Gastroesophageal sphincter (tissue), 3 donors: ENCODE results near the gene TULP3.
A peak's percentile ranks its signal among the peaks of the same experiment; 100 is the strongest.

Experiments
- EP300 ChIP-seq: sonication (generic); formaldehyde crosslinking; IDR thresholded peaks from one replicate; pipeline ENCODE4 v1.6.1; 2017; ENCODE audit warnings: antibody characterized with exemption, mild to moderate bottlenecking
- POLR2A ChIP-seq, 2 donors: fragments of 450-650 bp; IDR thresholded peaks; one replicate each; pipeline ENCODE4 v1.6.1; 2017; ENCODE audit warnings: antibody characterized with exemption in 2 of 2, mild to moderate bottlenecking in 2 of 2, moderate library complexity in 1 of 2
- TF ChIP-seq, protein P1 (sequence below), 4 experiments: fragments of 200-600 bp in 2 of 4; fragments of 450-650 bp in 2 of 4; sonication (generic) in 1 of 4; IDR thresholded peaks; one replicate each; pipeline ENCODE4 v1.5.1; 2017 to 2019; ENCODE audit warnings: antibody characterized with exemption in 4 of 4, mild to moderate bottlenecking in 2 of 4, moderate library complexity in 2 of 4

DNA sequence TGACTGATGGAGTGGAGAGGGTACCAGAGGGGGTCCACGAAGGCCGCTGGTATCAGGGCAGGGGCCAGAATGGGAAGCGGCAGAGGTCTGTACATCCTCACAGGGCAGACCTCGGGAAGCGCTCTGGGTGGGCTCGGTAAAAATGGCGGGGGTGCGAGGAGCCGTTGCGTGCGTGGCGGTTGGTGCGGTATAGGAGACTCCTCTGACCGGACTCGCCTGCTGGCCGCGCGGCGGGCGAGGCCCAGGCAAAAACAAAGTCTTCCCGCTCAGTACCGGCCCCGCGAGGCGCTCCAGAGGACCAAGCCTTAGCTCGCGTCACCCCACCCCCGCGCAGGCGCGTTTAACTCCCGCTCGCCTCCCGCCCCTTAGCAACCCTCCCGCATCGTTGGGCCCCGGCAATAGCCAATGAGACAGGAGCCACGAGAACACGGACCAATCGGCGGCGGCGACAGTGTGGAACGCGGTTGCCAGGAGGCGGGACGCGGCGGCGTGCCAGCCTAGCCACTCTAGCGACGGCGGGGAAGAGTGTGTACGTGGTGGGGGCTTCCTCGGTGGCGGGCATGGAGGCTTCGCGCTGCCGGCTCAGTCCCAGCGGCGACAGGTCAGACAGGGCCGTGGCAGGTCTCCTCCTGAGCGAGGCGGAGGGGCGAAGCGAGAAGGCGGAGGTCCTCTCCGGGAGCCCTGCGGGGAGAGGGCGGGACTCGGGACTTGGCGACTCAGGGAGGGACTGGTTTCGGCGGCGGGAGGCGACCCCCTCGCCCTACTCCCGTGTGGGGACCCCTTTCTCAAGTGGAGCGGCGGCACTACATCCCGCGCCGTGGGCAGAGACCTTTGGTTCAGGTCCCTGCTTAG is at the start of gene TULP3:
- TF ChIP-seq, protein P1, sequence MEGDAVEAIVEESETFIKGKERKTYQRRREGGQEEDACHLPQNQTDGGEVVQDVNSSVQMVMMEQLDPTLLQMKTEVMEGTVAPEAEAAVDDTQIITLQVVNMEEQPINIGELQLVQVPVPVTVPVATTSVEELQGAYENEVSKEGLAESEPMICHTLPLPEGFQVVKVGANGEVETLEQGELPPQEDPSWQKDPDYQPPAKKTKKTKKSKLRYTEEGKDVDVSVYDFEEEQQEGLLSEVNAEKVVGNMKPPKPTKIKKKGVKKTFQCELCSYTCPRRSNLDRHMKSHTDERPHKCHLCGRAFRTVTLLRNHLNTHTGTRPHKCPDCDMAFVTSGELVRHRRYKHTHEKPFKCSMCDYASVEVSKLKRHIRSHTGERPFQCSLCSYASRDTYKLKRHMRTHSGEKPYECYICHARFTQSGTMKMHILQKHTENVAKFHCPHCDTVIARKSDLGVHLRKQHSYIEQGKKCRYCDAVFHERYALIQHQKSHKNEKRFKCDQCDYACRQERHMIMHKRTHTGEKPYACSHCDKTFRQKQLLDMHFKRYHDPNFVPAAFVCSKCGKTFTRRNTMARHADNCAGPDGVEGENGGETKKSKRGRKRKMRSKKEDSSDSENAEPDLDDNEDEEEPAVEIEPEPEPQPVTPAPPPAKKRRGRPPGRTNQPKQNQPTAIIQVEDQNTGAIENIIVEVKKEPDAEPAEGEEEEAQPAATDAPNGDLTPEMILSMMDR (IDR thresholded peaks at IDR 0.05), result peak in 2 of 4 experiments; percentile 17 to 30
- TF ChIP-seq POLR2A (IDR thresholded peaks at IDR 0.05), result peak; percentile 76 to 79
- no peak for TF ChIP-seq EP300
